HG03457 (cell line): ENCODE measurements around the gene HTRA3.

Source experiments
- ATAC-seq: cut with Tn5 transposase; IDR thresholded peaks from one replicate; pipeline ENCODE4 v1.9.1; 2021; ENCODE audit warnings: moderate number of reproducible peaks; ENCODE audit not compliant: unreplicated experiment

The HTRA3 gene

GRCh38 chr4:8278421-8279287 is 9.1 kb downstream of the HTRA3 start:
- ATAC-seq, result no peak

DNA sequence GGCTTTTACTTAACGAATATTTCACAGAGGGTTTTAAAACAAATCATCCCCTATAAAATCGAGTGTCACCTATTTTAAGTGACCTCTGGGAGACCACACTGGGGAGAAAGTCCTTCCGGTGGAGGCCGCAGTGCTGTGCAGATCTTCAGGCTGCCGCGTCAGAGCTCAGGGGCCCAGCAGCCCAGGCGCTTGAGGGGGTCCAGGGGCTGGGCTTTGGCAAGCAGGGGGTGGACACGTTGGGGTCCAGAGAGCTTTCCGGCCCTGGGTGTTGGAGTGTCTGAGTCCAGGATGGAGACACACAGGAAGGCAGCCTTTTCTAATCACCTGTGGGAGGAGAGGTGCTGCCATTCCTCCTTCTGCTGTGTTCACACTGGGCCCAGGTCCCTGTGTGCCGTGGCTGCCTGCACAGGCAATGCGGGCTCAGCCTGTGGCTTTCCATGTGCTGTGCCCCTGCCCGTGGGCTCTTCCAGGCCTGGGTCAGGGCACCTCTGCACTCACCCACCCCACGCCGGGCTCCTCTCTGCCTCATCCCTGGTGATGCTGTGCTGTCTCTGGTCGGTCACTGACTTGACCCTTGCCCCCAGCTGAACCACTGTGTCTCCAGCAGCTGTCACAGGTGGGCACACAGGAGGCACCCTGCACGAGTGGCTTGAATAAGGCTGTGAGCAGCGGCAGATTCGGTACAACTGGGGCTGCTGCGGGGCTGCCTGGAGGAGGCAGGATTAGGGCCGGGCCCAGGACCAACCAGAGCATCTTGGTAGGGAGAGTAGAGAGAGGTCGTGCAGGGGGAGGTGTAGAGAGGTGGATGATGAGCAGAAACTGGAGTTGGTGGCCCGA is 10.0 kb downstream of the HTRA3 start:
- no peak for ATAC-seq

GRCh38 chr4:8280158-8280875 is 10.8 kb downstream of the HTRA3 start:
- no peak for ATAC-seq

- no peak for ATAC-seq
Observed at GRCh38 chr4:8280876-8281440, 11.4 kb downstream of the HTRA3 start.

DNA sequence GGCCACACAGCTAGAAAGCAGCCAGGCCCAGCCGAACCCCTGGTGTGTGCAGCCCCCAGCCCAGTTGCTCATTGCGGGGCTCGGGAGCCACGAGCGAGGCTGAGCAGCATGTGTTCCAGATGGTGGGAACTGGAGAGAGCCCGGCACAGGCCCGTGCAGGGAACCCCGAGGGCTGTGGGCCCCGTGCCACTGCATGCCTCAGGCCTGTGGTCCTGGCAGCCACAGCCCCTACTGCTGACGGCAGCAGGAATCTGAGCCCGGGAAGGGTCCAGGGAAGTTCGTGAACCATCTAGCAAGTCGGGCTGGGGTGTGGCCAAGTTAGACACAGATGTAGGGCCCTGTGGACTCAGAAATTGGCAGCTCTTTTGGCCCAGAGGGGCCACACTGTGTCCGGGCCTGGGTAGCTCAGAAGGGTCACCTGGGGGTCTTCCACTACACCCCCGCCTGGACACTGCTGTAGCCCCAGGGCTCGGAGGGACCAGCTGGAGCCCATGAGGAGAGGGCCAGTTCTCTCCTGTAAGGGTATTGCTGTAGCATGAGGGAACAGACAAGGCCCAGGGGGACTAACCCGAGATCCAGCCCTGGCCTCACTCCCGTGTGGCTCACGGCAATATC is 12.1 kb downstream of the HTRA3 start:
- ATAC-seq, result no peak

DNA sequence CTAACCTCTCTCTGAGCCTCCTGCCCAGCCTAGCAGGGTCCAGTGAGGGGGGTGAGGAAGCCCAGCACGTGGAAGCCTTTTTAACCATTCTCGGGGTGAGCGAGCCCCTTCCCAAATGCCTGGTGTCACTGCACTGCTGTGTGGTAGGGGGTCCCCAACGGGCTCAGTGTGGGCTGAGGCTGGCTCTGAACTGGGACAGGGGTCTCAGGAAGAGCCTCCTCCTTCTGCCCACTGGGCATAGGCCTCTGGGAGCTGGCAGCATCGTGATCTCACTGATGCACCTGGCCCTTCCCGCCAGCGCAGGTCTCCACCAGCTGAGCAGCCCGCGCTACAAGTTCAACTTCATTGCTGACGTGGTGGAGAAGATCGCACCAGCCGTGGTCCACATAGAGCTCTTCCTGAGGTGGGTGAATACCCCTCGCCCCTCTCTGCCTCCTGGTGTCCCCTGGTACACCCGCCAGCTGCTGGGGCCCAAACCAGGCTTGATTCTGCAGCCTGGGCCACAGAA is 12.6 kb downstream of the HTRA3 start:
- ATAC-seq, result no peak

GRCh38 chr4:8282742-8283141 is 13.2 kb downstream of the HTRA3 start:
- ATAC-seq, result no peak

GRCh38 chr4:8283161-8283560 is 13.6 kb downstream of the HTRA3 start:
- ATAC-seq, result no peak

GRCh38 chr4:8283631-8284121 is 14.1 kb downstream of the HTRA3 start:
- ATAC-seq, result no peak

- ATAC-seq, result no peak
Observed at GRCh38 chr4:8284391-8284790, 14.8 kb downstream of the HTRA3 start.

DNA sequence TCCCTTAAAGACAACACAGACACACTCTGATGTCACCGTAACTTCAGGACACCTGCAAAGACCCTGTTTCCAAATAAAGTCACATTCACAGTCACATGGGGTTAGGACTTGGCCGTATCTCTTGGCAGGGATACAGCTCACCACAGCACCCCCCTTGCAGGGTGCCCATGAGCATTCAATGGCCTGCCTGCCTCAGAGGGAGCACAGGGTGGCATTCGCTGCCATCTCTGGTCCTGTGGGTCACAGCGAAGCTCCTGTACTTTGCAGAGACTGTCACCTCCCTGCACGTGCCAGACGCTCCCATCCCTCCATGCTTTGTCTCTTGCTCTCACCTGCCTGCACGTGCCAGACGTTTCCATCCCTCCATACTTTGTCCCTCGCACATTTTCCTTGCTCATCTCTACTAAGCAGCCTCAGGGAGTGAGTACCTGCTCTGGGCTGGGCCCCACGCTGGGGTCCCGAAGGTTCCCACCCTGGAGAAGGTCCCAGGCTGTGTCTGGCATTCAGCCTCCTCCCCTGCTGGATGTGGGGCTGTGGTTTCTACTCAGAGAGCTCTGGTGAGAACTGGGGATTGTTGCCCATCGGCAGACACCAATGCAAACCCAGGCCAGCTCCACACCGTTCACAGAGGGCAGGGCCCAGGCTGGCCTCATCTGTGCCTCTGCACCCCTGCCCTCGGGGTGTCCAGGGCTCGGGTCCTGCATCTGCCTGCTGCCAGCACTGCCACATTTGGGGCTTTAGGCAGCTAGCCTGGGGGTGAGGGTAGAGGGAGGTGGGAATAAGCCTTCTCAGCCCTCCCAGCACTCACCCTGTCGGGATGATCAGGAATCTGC is 15.8 kb downstream of the HTRA3 start:
- no peak for ATAC-seq

GRCh38 chr4:8285976-8286718 is 16.6 kb downstream of the HTRA3 start:
- no peak for ATAC-seq

DNA sequence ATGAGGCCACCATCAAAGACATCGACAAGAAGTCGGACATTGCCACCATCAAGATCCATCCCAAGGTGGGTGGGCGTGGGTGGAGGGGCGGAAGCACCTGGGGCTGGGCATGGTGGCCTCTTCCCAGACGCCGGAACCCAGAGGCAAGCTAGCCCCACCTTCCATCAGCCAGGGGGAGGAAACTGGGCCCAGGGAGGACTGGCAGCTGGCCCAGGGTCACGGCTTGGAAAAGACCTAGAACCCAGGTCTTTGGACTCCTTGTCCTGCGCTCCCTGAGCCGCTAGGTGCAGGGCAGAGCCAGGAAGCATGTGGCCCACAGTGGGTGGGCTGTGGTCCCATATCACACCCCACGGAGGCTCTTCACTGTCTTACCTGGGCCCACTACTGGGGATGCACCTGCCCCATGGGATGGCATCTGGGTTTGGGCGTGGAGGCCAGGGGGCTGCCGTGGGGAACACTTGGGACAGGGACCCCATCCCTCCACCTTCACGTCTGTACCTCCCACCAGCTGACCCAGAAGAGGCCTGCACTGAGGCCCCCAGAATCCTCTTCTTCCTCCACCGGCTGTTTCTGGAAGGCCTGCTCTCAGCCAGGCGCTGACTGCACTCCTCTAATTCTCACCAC is 17.3 kb downstream of the HTRA3 start:
- no peak for ATAC-seq

DNA sequence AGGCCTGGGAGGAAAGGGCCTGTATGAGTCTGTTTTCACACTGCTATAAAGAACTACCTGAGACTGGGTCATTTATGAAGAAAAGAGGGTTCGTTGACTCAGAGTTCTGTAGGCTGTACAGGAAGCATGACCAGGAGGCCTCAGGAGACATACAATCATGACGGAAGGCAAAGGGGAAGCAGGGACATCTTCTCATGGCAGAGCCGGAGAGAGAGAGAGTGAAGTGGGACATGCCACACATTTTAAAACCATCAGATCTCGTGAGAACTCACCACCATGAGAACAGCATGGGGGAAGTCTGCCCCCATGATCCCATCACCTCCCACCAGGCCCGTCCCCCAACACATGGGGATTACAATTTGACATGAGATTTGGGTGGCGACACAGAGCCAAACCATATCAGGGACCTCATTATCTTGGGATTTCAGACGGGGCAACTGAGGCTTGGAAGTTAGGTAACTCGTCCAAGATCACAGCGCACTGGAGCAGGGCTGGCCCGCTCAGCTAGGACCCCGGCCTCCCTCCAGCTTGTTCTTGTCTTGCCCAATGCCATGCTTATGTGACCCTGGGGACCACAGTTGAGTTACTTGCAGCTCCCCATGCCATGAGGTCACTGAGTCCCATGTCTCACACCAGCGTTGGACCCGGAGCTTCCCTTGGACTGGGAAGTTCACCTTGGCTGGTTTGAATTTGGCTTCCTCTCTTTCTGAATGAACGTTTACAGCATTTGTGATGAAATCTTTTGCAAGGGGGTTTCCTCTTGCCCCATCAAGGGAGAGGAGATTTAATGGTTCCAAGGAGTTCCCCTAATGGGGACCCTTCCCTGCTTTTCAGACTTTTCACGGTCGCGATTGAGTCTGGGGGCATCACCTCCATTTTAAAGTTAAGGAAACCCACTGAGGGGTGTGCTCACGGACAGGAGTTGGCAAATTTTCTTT is 18.1 kb downstream of the HTRA3 start:
- ATAC-seq, result no peak

DNA sequence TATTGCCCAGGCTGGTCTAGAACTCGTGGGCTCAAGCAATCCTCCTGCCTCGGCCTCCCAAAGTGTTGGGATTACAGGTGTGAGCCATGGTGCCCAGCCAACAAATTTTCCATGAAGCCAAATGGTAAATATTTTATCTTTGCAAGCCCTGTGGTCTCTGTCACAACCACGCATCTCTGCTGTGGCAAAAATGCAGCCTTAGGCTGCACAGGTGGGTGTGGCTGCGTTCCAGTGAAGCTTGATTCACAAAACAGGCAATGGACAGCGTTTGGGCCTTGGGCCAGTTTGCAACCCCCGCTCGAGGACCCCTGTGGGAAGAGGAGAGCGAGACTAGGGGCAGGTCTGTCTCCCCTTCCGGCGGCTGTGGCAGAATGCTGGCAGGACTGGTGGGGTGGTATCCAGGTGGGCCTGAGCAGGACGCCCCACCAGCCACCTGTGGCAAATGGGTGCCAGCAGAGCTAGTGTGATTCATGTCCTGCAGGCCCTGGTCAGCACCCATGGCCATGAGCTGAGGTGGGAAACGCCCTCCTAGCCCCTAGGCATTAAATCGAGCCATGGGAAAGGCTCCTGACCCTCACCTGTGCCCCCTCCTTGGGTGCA is 19.7 kb downstream of the HTRA3 start:
- no peak for ATAC-seq

DNA sequence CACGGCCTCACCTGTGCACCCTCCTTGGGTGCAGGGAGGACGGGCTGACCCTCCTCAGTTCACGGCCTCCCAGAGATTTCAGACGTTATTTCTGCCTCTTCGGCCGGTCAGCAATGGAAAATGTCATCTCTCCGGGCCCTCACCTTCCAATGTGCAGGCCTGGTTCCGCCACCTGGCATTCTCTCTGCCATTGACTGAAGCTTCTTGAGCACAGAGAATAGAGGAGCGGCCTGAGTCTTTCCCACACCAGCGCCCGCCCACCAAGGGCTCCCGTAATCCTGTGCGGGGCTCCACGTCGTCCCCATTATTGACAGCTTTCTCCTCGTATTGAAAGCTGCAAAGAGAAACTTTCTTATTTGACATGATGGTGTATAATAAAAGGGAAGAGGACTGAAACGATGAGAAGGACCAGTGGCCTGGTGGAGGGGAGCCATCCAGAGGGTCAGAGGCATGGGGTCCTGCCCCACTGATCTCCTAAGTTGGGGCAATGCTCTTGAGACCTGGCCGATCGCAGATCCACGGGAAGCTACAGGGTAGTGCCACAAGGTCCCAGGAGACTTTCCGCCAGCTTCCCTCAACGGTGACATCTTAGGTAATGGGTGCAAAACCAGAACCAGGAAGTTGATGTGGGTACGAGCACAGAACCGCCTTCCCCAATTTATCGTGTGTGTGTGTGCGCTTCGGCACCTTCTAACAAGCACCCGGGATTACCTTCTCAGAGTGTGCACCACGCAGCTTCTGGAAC is 20.6 kb downstream of the HTRA3 start:
- no peak for ATAC-seq
